T-cell (primary cell): ENCODE measurements around the gene MOXD1. TPM values are rescaled to one million over a fixed set of nuclear protein-coding genes. Genes with fewer than 3 reads are reported as not detected.

Source experiments
- ATAC-seq, 4 experiments: fragments of 200-7000 bp in 3 of 4; fragments of 150-1000 bp in 1 of 4; cut with Tn5 transposase; replicated peaks in 1 of 4; 1 replicate in 3 of 4; 2 replicates in 1 of 4; pipeline ENCODE4 v1.10.0; 2021; ENCODE audit warnings: moderate library complexity in 3 of 4, mild to moderate bottlenecking in 2 of 4, moderate number of reproducible peaks in 1 of 4
- CTCF ChIA-PET, 2 donors: fragments of 300-600 bp; sonication (Branson Sonifier 250); formaldehyde crosslinking; loops; one replicate each; lab custom pipeline; 2022; ENCODE audit warnings: antibody characterized with exemption in 2 of 2; lab: Charles Lee
- POLR2A ChIA-PET, 2 donors: fragments of 300-600 bp; sonication (Branson Sonifier 250); formaldehyde crosslinking; loops; one replicate each; lab custom pipeline; 2022; ENCODE audit warnings: antibody characterized with exemption in 2 of 2; lab: Charles Lee
- DNase-seq, 35 experiments: peaks; one replicate each; pipeline versions ENCODE4 v3.0.0 to v3.0.0-alpha.2; 2013 to 2023
- H3K27ac ChIP-seq: one replicate; pipeline ENCODE4 v1.5.1; 2013; ENCODE audit warnings: low read length
- H3K27me3 ChIP-seq, 2 experiments: replicated peaks in 1 of 2; 1 replicate in 1 of 2; 2 replicates in 1 of 2; pipeline versions ENCODE4 v1.6.1 to v1.7.0; 2013; ENCODE audit warnings: low read length in 1 of 2, mixed read lengths in 1 of 2; ENCODE audit not compliant: control insufficient read depth in 2 of 2, insufficient read depth in 2 of 2; ENCODE audit errors: extremely low read depth in 1 of 2
- H3K36me3 ChIP-seq, 2 donors: 1 replicate in 1 of 2; 2 replicates in 1 of 2; pipeline versions ENCODE4 v1.6.1 to v1.7.0; 2013; ENCODE audit warnings: low read length in 1 of 2; ENCODE audit not compliant: control insufficient read depth in 2 of 2, insufficient read depth in 1 of 2; ENCODE audit errors: extremely low read depth in 1 of 2
- H3K4me1 ChIP-seq, 2 experiments: 1 replicate in 1 of 2; 2 replicates in 1 of 2; pipeline versions ENCODE4 v1.6.1 to v1.7.0; 2013; ENCODE audit warnings: low read length in 2 of 2, mixed read lengths in 1 of 2; ENCODE audit not compliant: insufficient read depth in 2 of 2, control insufficient read depth in 1 of 2; ENCODE audit errors: extremely low read depth in 1 of 2
- H3K4me3 ChIP-seq, 2 donors: 1 replicate in 1 of 2; 2 replicates in 1 of 2; pipeline versions ENCODE4 v1.5.1 to v1.7.0; 2013; ENCODE audit warnings: mild to moderate bottlenecking in 2 of 2, low read length in 1 of 2, moderate library complexity in 1 of 2; ENCODE audit not compliant: control insufficient read depth in 1 of 2; ENCODE audit errors: extremely low read depth in 1 of 2
- H3K9me3 ChIP-seq: 2 replicates; pipeline ENCODE4 v1.7.0; 2013
- H3K27ac Mint-ChIP-seq, 2 donors: one replicate each; pipeline ENCODE4 v1.8.0; 2020 to 2021; ENCODE audit warnings: mild to moderate bottlenecking in 2 of 2, mixed read lengths in 2 of 2
- H3K27me3 Mint-ChIP-seq, 2 donors: one replicate each; pipeline ENCODE4 v1.8.0; 2021 to 2022; ENCODE audit warnings: mixed read lengths in 2 of 2
- H3K36me3 Mint-ChIP-seq: one replicate; pipeline ENCODE4 v1.8.0; 2021; ENCODE audit warnings: mixed read lengths
- H3K4me1 Mint-ChIP-seq, 3 donors: one replicate each; pipeline ENCODE4 v1.8.0; 2020 to 2022; ENCODE audit warnings: mixed read lengths in 3 of 3, mild to moderate bottlenecking in 1 of 3
- H3K4me3 Mint-ChIP-seq, 3 donors: one replicate each; pipeline ENCODE4 v1.8.0; 2020 to 2022; ENCODE audit warnings: mild to moderate bottlenecking in 3 of 3, mixed read lengths in 3 of 3, moderate library complexity in 3 of 3
- H3K9me3 Mint-ChIP-seq, 3 donors: one replicate each; pipeline ENCODE4 v1.8.0; 2020 to 2022; ENCODE audit warnings: mixed read lengths in 3 of 3
- WGBS: methylation state at CpG from one replicate; pipeline ENCODE4 v1.1.5; 2013; ENCODE audit warnings: missing lambda C conversion rate; ENCODE audit not compliant: insufficient coverage; 5-methylcytosine and 5-hydroxymethylcytosine counted together
- total RNA-seq, 35 experiments: library from RNA in 6 of 35; stranded (reverse) in 6 of 35; fragments of 120-200 nt in 1 of 35; gene quantifications; one replicate each; pipeline versions ENCODE4 v1.2.1 to v1.2.4 and lab custom pipeline; 2013 to 2026

Gene MOXD1
- total RNA-seq, 5 donors from 2014 or later (not counting 1 experiment from before 2014, with no cell fraction given), result 0.13 to 0.53 (median 0.15) TPM; not detected in 1

GRCh38 chr6:132391391-132392269 is 9.6 kb downstream of the MOXD1 start:
- CTCF ChIA-PET, result interaction anchor here in 1 of 2 donors (0.9 kb wide), 1 partner anchor 112 kb away, joined by 4 read pairs; no protein-coding TSS in a partner anchor
- H3K4me1 ChIP-seq, result no peaks in the 10 kb centered on the region
- no peaks in the 10 kb centered on the region for H3K4me1 Mint-ChIP-seq
- no peaks in the 10 kb centered on the region for H3K36me3 ChIP-seq
- DNase-seq (no peak), ATAC-seq (no peak)
- no peaks in the 10 kb centered on the region for H3K36me3 Mint-ChIP-seq
- peaks cover 0 to 10% of the 10 kb centered on the region in 2 experiments for H3K27me3 ChIP-seq
- H3K9me3 Mint-ChIP-seq, result peaks cover 19 to 31% (median 24%) of the 10 kb centered on the region in 3 donors
- no peak overlapping the region for H3K27ac Mint-ChIP-seq
- H3K27me3 Mint-ChIP-seq, result peaks cover 10 to 14% of the 10 kb centered on the region in 2 donors
- 63% methylated on average over 7 of the region's 12 CpGs for WGBS
- H3K4me3 ChIP-seq, result no peak overlapping the region
- H3K9me3 ChIP-seq, result no peaks in the 10 kb centered on the region
- POLR2A ChIA-PET, result no interaction called here
- no peak overlapping the region for H3K27ac ChIP-seq
- no peak overlapping the region for H3K4me3 Mint-ChIP-seq

GRCh38 chr6:132390451-132390850 is 10.8 kb downstream of the MOXD1 start:
- no peak for DNase-seq
- Mint-ChIP-seq H3K4me3 (no peak overlapping the region), H3K27ac (no peak overlapping the region), H3K27me3 (peaks cover 6 to 10% of the 10 kb centered on the region in 2 donors), H3K4me1 (no peaks in the 10 kb centered on the region), H3K36me3 (no peaks in the 10 kb centered on the region), H3K9me3 (peaks cover 15 to 22% (median 19%) of the 10 kb centered on the region in 3 donors)
- CTCF ChIA-PET, result no interaction called here
- Histone ChIP-seq H3K4me3 (no peak overlapping the region), H3K4me1 (no peaks in the 10 kb centered on the region), H3K27me3 (peaks cover 0 to 10% of the 10 kb centered on the region in 2 experiments), H3K27ac (no peak overlapping the region), H3K9me3 (no peaks in the 10 kb centered on the region), H3K36me3 (no peaks in the 10 kb centered on the region)
- ATAC-seq, result no peak
- no CpG with 5 or more reads among the region's 4 CpGs for WGBS
- POLR2A ChIA-PET, result no interaction called here

- ATAC-seq, result no peak
- Mint-ChIP-seq H3K4me1 (no peaks in the 10 kb centered on the region), H3K27ac (no peak overlapping the region), H3K4me3 (no peak overlapping the region), H3K27me3 (peaks cover 6 to 10% of the 10 kb centered on the region in 2 donors), H3K9me3 (peaks cover 10 to 18% (median 18%) of the 10 kb centered on the region in 3 donors), H3K36me3 (no peaks in the 10 kb centered on the region)
- no peaks in the 10 kb centered on the region for H3K36me3 ChIP-seq
- H3K27me3 ChIP-seq, result peaks cover 0 to 10% of the 10 kb centered on the region in 2 experiments
- no peak overlapping the region for H3K4me3 ChIP-seq
- no peaks in the 10 kb centered on the region for H3K9me3 ChIP-seq
- no peaks in the 10 kb centered on the region for H3K4me1 ChIP-seq
- ChIA-PET CTCF (no interaction called here), POLR2A (interaction anchor here in 1 of 2 donors (0.7 kb wide), 1 partner anchor 15 kb away, joined by 3 read pairs; no protein-coding TSS in a partner anchor)
- WGBS, result 44% methylated on average over 2 of the region's 4 CpGs
- no peak for DNase-seq
- H3K27ac ChIP-seq, result no peak overlapping the region
These were observed 11.3 kb downstream of the MOXD1 start for GRCh38 chr6:132390017-132390416.

- POLR2A ChIA-PET, result no interaction called here
- H3K27me3 ChIP-seq, result peaks cover 0 to 2% of the 10 kb centered on the region in 2 experiments
- Mint-ChIP-seq H3K27me3 (peaks cover 10 to 11% of the 10 kb centered on the region in 2 donors), H3K27ac (no peak overlapping the region), H3K9me3 (peaks cover 0 to 6% (median 5%) of the 10 kb centered on the region in 3 donors), H3K36me3 (no peaks in the 10 kb centered on the region), H3K4me3 (no peak overlapping the region), H3K4me1 (no peaks in the 10 kb centered on the region)
- CTCF ChIA-PET, result no interaction called here
- no peaks in the 10 kb centered on the region for H3K36me3 ChIP-seq
- no peak for DNase-seq
- H3K4me1 ChIP-seq, result no peaks in the 10 kb centered on the region
- WGBS, result 82% methylated on average over 2 of the region's 3 CpGs
- H3K27ac ChIP-seq, result no peak overlapping the region
- H3K4me3 ChIP-seq, result no peak overlapping the region
- H3K9me3 ChIP-seq, result no peaks in the 10 kb centered on the region
- no peak for ATAC-seq
These were observed 13.0 kb downstream of the MOXD1 start for GRCh38 chr6:132388291-132388690.

GRCh38 chr6:132382630-132383175 is 18.6 kb downstream of the MOXD1 start:
- Histone ChIP-seq H3K36me3 (no peaks in the 10 kb centered on the region), H3K4me1 (no peaks in the 10 kb centered on the region), H3K4me3 (no peak overlapping the region), H3K27me3 (peaks cover 0 to 2% of the 10 kb centered on the region in 2 experiments), H3K27ac (no peak overlapping the region), H3K9me3 (peaks cover 3% of the 10 kb centered on the region)
- H3K27ac Mint-ChIP-seq, result no peak overlapping the region
- no peak overlapping the region for H3K4me3 Mint-ChIP-seq
- ChIA-PET CTCF (no interaction called here), POLR2A (no interaction called here)
- no peaks in the 10 kb centered on the region for H3K9me3 Mint-ChIP-seq
- DNase-seq (no peak), ATAC-seq (no peak)
- peaks cover 8 to 23% of the 10 kb centered on the region in 2 donors for H3K27me3 Mint-ChIP-seq
- no peaks in the 10 kb centered on the region for H3K36me3 Mint-ChIP-seq
- H3K4me1 Mint-ChIP-seq, result no peaks in the 10 kb centered on the region
- WGBS, result no CpG with 5 or more reads among the region's 3 CpGs

GRCh38 chr6:132381381-132381780 is 19.9 kb downstream of the MOXD1 start:
- no peaks in the 10 kb centered on the region for H3K4me1 ChIP-seq
- CTCF ChIA-PET, result interaction anchor here (0.6 to 0.9 kb wide), 2 partner anchors 146 to 1326 kb away, joined by 3 read pairs; no protein-coding TSS in a partner anchor
- ATAC-seq, result no peak
- H3K4me3 Mint-ChIP-seq, result no peak overlapping the region
- peaks cover 0 to 2% of the 10 kb centered on the region in 2 experiments for H3K27me3 ChIP-seq
- no peak overlapping the region for H3K4me3 ChIP-seq
- H3K27me3 Mint-ChIP-seq, result peaks cover 8 to 23% of the 10 kb centered on the region in 2 donors
- H3K9me3 ChIP-seq, result peaks cover 3% of the 10 kb centered on the region
- POLR2A ChIA-PET, result no interaction called here
- H3K9me3 Mint-ChIP-seq, result no peaks in the 10 kb centered on the region
- DNase-seq, result no peak
- no peak overlapping the region for H3K27ac ChIP-seq
- H3K4me1 Mint-ChIP-seq, result no peaks in the 10 kb centered on the region
- no peaks in the 10 kb centered on the region for H3K36me3 ChIP-seq
- H3K27ac Mint-ChIP-seq, result no peak overlapping the region
- WGBS, result no CpG with 5 or more reads among the region's 1 CpG
- no peaks in the 10 kb centered on the region for H3K36me3 Mint-ChIP-seq
